ENCODE data around the gene CWC25.

The CWC25 gene

DNA sequence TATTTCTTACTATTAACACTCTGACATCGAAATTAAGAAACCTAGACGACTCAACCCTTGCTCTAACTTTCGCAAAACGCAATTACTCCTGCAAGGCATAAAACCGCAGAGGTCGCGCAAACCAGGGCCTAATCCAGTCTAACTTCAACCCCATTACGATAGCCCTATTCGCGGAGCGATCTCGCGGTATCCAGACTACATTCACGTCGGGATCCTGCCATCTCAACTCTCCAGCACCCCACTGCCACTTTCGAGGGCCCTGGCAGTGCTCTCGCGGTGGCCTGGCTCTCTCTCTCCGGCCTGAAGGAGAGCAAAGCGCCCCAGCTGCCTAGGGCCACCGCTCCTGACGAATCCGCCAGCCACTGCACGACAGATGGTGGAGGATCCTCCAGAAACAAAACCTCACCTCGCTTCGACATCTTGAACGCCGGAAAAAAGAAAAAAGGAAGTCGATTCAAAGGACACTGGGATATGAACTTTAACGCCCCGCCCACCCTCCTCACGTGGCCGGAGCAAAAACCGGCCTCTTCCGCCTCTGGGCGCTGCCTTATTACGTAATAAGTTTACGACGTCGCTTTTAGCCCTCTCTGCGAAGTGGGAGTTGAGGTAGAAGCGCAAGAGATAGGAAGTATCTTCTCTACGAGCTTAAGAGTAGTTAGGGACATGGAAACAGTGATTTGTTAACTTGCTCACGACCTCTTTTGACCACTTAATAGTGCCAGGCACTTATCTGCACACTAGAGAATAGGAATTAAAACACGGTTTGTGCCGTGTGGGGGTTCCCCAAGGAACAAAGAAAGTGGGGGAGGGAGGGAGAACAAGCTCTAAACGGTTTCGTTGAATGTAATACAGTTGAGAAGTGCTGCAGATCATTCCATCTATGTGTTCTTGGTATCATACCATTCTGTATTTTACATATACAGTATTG, 28.4 kb upstream of the CWC25 start, which contains the start of gene RPL23:
TSS of gene RPL23 (minus strand) at position 430 of the 928 bp plus-strand sequence. CDS start at position 419, 11 bp downstream.
- Histone ChIP-seq H3K4me3 (peak within 1 kb of the TSS; percentile 91), H3K9me3 (ENCODE audit: low read depth, low read length) (no peaks in the 10 kb centered on the region), H3K27ac (peak within 1 kb of the TSS; percentile 98), H3K36me3 (ENCODE audit: insufficient read depth, low read length) (peaks cover 47% of the 10 kb centered on the region), H3K9ac (ENCODE audit: insufficient read length) (peak within 1 kb of the TSS; percentile 99)
- TF ChIP-seq FOXP2 (optimal IDR thresholded peaks at IDR 0.05; ENCODE audit: control extremely low read depth, extremely low read length, insufficient read depth): peak; percentile 93
- no peak for TF ChIP-seq EZH2 (IDR thresholded peaks at IDR 0.05)
- TF ChIP-seq POLR2AphosphoS5 (IDR thresholded peaks at IDR 0.05; ENCODE audit: borderline replicate concordance, low read depth, low read length): peak; percentile 99
- peak; percentile 95 for DNase-seq (ENCODE audit: low read depth, low spot score)

DNA sequence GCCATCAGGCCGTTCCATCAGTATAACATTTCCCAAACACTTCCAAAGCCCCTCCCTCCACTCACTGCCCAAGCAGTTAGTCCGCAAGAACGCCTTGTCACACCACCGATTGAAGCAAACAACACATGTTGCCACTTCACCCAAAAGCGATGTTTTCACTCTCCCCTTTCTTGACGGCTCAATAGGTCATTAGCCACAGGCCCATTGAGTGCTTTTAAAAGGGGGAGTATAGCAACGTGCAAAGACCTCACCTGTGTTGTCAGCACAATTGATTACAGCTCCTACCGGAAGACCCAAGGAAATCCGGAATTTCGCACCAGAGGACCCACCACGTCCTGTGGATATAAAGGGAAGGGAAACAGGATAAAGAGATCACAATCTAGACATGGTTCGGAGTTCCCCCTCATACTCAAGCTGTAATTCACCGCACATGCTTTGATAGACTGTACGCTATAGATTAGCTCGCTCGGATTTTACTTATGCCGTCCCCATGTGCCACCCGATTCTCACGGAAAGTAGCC, 27.7 kb upstream of the CWC25 start:
- Histone ChIP-seq H3K9me3 (ENCODE audit: low read depth, low read length) (no peaks in the 10 kb centered on the region), H3K9ac (ENCODE audit: insufficient read length) (peak overlapping the region; percentile 99), H3K36me3 (ENCODE audit: insufficient read depth, low read length) (peaks cover 54% of the 10 kb centered on the region), H3K27ac (peak overlapping the region; percentile 98), H3K4me3 (peak overlapping the region; percentile 91)
- TF ChIP-seq EZH2 (IDR thresholded peaks at IDR 0.05) (no peak), FOXP2 (optimal IDR thresholded peaks at IDR 0.05; ENCODE audit: control extremely low read depth, extremely low read length, insufficient read depth) (no peak), POLR2AphosphoS5 (IDR thresholded peaks at IDR 0.05; ENCODE audit: borderline replicate concordance, low read depth, low read length) (peak; percentile 29; the same call in 1 of the 2 replicates)
- no peak for DNase-seq (ENCODE audit: low read depth, low spot score)

DNA sequence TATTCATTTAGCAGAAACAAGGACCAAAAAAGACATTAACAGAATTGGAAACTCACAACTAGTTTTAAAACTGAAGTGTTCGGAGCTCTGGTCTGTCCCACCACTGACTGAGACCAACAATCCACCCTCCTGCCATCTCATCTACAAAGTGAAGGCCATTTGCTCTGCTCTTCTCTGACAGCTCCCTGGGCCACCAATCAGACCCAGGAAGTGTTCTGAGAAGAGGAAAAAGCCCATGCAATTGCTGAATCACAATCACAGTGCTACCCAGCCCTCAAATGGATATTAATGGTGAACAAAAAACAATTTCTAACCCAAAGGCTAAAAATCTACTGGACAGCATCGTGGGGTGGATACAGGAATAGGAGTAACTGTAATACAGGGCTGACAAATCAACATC, 26.3 kb upstream of the CWC25 start:
- peak overlapping the region; percentile 99 for H3K9ac ChIP-seq (ENCODE audit: insufficient read length)
- peak overlapping the region; percentile 91 for H3K4me3 ChIP-seq
- peak overlapping the region; percentile 27 for H3K27ac ChIP-seq
- TF ChIP-seq FOXP2 (optimal IDR thresholded peaks at IDR 0.05; ENCODE audit: control extremely low read depth, extremely low read length, insufficient read depth) (no peak), EZH2 (IDR thresholded peaks at IDR 0.05) (no peak), POLR2AphosphoS5 (IDR thresholded peaks at IDR 0.05; ENCODE audit: borderline replicate concordance, low read depth, low read length) (no peak)
- H3K36me3 ChIP-seq (ENCODE audit: insufficient read depth, low read length): peaks cover 60% of the 10 kb centered on the region
- DNase-seq (ENCODE audit: low read depth, low spot score): no peak
- no peaks in the 10 kb centered on the region for H3K9me3 ChIP-seq (ENCODE audit: low read depth, low read length)

DNA sequence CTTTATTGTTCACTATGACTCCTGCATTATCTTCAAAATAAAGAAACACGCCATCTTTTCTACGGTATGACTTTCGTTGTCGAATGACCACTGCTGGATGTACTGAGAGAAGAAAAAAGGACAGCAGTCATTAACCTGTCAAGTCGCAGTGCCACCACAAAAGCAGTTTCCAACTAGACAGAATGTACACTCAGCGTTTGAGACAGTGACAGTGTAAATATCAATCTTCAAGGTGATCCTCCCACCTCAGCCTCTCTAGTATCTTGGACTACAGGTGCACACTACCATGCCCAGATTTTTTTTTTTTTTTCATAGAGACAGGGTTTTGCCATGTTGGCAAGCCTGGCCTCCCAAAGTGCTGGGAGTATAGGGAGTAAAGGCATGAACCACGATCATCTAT, 25.3 kb upstream of the CWC25 start:
- Histone ChIP-seq H3K27ac (no peak overlapping the region), H3K9me3 (ENCODE audit: low read depth, low read length) (no peaks in the 10 kb centered on the region), H3K4me3 (peak overlapping the region; percentile 91; the same call in 1 of the 2 replicates), H3K9ac (ENCODE audit: insufficient read length) (peak overlapping the region; percentile 46), H3K36me3 (ENCODE audit: insufficient read depth, low read length) (peaks cover 60% of the 10 kb centered on the region)
- no peak for DNase-seq (ENCODE audit: low read depth, low spot score)
- no peak for TF ChIP-seq FOXP2 (optimal IDR thresholded peaks at IDR 0.05; ENCODE audit: control extremely low read depth, extremely low read length, insufficient read depth)
- no peak; the same call in 1 of the 2 replicates for TF ChIP-seq POLR2AphosphoS5 (IDR thresholded peaks at IDR 0.05; ENCODE audit: borderline replicate concordance, low read depth, low read length)
- TF ChIP-seq EZH2 (IDR thresholded peaks at IDR 0.05): no peak

DNA sequence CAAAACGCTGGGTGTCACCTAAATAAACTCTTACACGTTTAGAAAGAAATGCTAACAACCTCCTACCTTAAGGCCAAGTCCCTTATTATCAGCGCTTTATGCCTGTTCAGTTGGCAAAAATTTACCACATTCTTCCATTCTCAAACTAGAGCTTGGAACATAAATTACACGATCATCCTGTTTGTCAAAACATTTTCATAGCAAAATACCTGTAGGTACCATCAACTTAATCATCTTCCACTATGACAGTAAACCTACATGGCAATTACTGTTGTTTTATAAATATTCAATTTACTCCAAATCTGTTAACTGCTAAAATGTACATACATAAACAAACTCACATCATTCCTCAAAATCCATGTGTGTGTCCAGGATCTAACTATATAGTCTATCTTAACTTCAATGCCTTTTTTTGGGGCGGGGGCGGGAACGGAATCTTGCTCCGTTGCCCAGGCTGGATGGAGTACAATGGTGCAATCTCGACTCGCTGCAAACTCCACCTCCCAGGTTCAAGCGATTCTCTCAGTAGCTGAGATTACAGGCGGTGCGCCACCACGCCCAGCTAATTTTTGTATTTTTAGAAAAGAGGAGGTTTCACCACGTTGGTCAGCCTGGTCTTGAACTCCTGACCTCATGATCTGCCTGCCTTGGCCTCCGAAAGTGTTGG, 24.0 kb upstream of the CWC25 start:
- peak overlapping the region; percentile 44; the same call in 1 of the 2 replicates for H3K27ac ChIP-seq
- no peaks in the 10 kb centered on the region for H3K9me3 ChIP-seq (ENCODE audit: low read depth, low read length)
- H3K9ac ChIP-seq (ENCODE audit: insufficient read length): peak overlapping the region; percentile 6
- DNase-seq (ENCODE audit: low read depth, low spot score): no peak
- no peak overlapping the region for H3K4me3 ChIP-seq
- H3K36me3 ChIP-seq (ENCODE audit: insufficient read depth, low read length): peaks cover 60% of the 10 kb centered on the region
- TF ChIP-seq EZH2 (IDR thresholded peaks at IDR 0.05) (no peak), POLR2AphosphoS5 (IDR thresholded peaks at IDR 0.05; ENCODE audit: borderline replicate concordance, low read depth, low read length) (no peak), FOXP2 (optimal IDR thresholded peaks at IDR 0.05; ENCODE audit: control extremely low read depth, extremely low read length, insufficient read depth) (no peak)

DNA sequence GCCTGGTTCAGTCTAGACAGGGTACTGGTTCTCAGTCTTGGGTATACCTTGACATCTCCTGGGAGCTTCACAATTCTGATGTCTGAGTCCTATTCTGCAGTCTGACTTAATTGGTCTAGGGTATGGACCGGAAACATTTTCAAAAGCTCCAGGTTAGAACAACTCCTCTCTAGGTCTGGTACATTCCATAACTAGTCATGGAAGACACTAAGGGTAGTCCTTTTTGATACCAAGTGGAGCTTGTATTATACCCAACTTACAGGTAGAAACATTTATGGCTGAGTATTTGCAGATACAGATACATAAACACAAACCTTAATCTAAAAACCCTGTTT, 23.4 kb upstream of the CWC25 start:
- Histone ChIP-seq H3K4me3 (no peak overlapping the region), H3K9ac (ENCODE audit: insufficient read length) (peak overlapping the region; percentile 6), H3K27ac (peak overlapping the region; percentile 44; the same call in 1 of the 2 replicates), H3K36me3 (ENCODE audit: insufficient read depth, low read length) (peaks cover 60% of the 10 kb centered on the region), H3K9me3 (ENCODE audit: low read depth, low read length) (no peaks in the 10 kb centered on the region)
- DNase-seq (ENCODE audit: low read depth, low spot score): no peak
- TF ChIP-seq EZH2 (IDR thresholded peaks at IDR 0.05) (no peak), POLR2AphosphoS5 (IDR thresholded peaks at IDR 0.05; ENCODE audit: borderline replicate concordance, low read depth, low read length) (no peak), FOXP2 (optimal IDR thresholded peaks at IDR 0.05; ENCODE audit: control extremely low read depth, extremely low read length, insufficient read depth) (no peak)

DNA sequence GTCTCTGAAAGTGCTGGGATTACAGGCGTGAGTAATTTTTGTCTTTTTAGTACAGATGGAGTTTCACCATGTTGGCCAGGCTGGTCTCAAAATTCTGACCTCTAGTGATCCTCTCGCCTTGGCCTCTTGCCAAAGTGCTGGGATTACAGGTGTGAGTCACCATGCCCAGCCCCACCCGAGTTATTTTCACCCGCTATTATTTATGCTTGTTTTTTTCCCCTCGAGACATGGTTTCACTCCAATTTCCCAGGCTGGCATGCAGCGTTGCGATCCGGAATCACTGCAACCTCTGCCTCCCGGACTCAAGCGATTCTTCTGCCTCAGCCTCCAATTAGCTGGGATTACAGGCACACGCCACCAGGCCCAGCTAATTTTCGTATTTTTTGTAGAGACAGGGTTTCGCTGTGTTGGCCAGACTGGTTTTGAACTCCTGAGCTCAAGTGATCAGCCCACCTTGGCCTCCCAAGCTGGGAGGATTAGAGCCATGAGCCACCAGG, 19.2 kb upstream of the CWC25 start:
- Histone ChIP-seq H3K36me3 (ENCODE audit: insufficient read depth, low read length) (peaks cover 21% of the 10 kb centered on the region), H3K4me3 (no peak overlapping the region), H3K9me3 (ENCODE audit: low read depth, low read length) (no peaks in the 10 kb centered on the region), H3K9ac (ENCODE audit: insufficient read length) (no peak overlapping the region), H3K27ac (peak overlapping the region; percentile 73; the same call in 1 of the 2 replicates)
- no peak for DNase-seq (ENCODE audit: low read depth, low spot score)
- TF ChIP-seq EZH2 (IDR thresholded peaks at IDR 0.05) (no peak), POLR2AphosphoS5 (IDR thresholded peaks at IDR 0.05; ENCODE audit: borderline replicate concordance, low read depth, low read length) (no peak), FOXP2 (optimal IDR thresholded peaks at IDR 0.05; ENCODE audit: control extremely low read depth, extremely low read length, insufficient read depth) (no peak)

Data from SK-N-MC (cell line).